ENCODE results near the gene BAIAP2.

BAIAP2 gene

DNA sequence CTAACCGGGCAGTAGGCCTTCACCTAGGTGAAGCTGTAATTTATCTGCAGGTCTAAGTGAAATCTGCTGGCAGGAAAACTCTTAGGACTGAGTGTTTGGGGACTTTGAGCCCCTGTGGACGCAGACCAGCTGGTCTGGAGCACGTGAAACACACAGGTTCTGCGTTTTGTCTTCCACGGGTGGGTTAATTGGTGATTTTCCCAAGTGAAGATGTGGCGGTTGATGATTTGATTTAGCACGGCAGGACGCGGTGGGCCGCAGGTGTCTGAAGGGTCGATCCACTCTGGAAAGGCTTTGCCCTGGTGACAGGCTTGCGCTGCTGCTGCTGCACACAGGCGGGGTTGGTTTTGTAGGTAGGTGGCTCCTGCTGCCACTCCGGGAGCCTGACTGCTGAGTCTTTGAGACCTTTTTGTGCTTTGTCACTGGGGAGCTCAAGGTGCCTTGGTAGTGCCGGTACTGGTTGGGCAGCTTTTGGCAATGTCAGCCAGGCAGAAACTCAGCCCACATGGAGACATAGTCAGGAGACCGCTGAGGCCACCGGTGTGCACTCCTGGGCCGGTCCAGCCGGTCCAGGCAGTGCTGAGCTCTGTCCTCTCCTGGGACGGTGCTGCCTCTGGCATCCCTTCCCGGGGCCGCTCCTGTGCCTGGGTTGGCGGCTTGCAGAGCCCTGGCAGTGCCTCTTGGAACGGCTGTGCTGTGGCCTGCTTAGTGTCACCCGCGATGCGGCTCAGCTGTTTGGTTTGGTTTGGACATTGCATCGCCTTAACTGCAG lies 2.3 kb downstream of the BAIAP2 start:
- no peak for DNase-seq (ENCODE audit: low spot score)

DNA sequence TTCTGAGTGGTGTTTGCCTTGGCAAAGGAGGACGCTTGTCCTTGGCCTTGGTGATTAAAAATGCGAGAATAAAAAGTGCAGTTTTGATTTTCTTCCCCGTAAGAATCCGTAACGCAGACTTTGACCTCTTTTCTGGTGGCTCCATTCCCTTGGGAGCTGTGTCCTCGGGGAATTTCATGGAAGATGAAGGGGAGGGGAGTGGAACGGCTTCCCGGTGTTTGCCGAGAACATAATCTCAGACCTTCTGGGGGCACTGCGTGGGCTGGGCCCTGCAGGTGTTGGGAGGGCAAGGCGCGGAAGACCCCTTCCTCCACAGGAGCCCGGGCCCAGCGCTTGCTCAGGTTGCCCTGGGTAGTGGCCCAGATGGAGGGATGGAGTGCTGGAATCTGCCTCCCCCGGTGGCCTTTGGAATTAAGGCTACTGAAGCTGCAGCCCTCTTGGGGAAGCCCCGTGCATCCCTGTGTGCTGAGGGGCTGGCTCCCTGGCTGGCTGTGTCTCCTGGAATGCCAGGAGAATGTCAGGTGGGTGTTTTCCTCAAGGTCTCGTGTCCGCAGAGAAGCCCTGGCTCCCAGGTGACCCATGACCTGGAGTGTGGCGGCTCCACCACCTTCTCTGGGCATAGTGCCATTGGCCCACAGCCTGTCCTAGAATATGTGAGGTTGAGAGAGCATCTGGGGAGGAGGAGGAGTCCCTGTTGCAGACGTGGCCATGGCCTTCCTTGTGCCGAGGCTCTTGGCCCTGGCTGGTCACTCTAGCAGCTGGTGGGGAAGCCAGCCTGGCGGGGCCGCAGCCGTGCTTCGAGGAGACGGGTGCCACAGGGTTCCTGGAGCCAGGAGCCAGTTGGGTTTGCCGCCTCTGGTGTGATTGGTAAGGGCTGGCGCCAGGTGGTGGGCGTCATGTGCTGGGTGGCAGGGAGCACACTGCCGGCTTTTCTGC lies 3.1 kb downstream of the BAIAP2 start:
- no peak for DNase-seq (ENCODE audit: low spot score)

DNA sequence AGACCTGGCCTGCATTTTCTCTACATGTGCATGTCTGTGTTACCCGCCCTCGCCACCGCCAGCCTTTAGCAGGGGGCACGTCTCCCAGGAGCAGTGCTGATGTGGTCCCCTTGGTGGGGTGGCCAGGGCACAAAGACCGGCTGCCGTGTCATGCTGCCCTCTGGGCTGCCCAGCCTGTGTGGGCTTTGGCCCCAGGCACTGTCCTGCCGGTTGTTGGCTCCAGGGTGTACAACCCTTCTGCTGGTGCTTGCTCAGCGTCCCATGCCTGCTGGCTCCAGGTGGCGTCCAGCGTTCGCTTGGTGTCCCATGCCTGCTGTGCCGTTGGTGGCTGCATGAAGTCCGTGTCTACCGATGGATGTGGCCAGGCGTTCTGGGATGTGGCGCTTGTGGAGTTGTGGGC lies 4.1 kb downstream of the BAIAP2 start:
- no peak for DNase-seq (ENCODE audit: low spot score)

DNA sequence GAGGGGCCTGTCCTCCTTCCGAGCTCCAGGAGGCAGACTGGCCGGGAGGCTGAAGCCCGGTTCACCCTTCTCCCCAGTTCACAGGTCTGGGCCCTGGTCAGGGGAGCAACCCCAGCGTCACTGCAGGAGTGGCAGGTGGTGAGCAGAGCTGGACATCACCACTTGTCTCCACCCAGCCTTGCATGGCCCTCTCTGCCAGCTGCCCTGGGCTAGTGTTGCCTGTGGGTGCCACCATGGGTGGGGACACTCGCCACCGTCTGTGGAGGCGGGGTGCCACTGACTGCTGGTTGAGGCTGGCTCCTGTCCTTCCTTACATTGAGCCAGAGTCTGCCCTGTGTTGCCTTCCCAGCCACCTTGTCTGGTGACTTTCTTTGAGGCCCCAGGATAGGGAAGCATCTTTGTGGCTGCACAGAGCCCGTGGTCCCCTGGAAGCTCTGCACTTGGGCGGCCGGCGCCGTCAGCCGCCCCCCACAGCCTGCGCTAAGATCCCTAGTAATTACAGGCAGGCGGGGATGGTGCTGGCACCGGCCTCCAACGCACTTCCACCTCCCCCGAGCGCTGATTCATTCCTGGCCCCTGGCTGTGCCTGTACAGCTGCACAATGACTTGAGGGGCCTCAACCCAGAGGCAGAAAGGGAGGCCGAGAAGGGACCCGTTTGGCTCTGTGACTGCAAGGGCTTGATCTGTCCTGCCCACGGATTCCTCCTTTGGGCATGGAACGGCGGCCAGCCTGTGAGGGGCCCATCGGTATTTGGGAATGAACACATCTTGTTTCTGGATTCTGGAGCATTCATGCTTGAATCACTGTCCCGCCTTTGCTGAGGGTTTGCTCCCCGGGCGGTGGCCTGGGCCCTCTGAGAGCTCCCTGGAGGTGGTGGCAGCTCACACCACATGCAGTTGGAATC lies 5.2 kb downstream of the BAIAP2 start:
- no peak for DNase-seq (ENCODE audit: low spot score)

DNA sequence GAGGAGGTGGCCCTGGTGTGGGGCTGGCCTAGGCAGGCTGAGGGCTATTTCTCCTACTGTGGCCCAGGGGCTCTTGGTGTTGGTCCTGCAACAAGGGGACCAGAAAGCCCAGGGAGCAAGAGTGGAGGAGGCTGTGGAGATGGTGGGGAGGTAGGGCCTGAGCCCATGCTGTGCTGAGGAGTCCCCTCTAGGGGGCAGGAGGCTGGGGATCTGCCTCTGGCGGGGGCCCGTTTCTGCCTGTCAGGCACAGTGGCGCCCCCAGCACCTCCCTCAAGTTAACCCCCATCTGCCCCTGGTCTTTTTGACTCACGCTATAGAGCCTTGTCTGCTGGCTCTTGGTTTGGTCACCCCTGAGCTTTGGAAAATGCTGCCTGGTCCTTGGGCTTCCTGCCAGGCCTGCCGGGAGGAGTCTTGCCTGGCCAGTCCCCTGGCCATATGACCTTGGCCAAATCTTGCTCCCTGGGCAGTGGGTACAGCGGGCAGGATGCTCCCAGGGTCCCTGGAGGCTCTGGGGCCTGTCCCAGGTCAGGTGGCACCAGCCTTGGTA lies 5.9 kb downstream of the BAIAP2 start:
- no peak for DNase-seq (ENCODE audit: low spot score)

DNA sequence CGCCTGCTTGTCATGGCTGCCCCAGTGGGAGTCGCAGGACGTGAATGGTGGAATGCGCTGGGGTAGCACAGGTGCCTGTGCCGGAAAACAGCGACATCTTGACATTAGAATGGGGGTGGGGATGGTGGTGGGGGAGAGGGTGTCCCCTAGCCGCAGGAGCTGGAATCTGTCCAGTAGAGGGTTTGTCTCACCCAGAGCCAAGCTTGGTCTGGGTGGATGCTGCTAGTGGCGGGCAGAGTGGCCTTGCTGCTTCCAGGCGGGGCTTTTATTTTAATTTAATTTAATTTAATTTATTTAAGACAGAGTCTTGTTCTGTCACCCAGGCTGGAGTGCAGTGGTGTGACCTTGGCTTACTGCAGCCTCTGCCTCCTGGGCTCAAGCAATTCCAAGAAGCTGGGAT lies 7.7 kb downstream of the BAIAP2 start:
- no peak for DNase-seq (ENCODE audit: low spot score)

DNA sequence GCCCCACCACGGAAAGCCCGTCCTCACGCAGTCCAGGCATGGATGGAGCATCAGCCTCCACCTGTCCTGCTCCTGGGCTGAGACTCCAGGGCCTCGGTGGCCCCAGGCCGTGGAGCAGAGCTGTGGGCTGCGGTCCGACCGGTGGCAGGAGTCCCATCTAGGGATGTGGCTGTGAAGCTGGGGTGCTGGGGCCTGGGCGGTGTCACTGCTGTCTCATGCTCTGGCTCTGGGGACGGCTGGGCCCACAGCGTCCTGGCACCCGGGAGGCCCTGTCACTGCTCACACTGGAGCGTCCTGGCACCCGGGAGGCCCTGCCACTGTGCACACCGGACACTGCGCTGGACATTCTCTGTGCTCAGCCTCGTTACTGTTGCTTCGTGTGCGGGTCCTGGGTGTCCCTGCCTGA lies 8.4 kb downstream of the BAIAP2 start:
- no peak for DNase-seq (ENCODE audit: low spot score)

DNA sequence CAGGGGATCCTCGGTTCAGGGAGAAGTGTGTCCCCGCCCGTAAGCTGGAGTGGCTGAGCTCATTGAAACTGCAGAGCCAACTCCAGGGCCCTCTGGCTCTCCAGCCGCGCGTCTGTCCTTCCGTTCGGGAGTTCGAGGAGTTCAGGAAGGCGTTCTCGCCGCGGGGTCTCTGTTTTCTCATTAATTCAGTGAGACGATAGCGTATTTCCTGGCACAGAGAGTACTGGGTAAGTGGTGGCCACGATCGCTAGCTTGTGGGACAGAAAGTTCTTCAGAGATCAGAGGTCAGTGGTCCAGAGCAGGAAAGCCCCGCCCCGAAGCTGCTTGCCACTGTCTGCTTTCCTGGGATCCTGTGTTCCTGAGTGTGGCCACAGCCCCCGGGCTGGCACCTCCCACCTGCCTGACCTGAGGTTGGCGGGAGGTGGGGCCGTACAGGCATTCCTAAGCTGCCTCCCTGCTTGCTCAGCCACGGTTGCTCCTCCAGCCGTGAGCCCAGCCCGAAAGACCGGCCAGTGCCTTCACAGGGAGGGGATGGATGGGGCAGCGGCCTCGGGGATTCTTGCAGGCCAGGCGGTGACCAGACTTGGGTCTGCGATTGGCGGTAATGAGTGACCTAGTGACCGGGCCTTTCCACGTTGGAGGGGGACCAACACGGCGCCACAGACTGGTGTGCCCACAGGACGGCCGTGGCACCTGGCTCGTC lies 8.9 kb downstream of the BAIAP2 start:
- no peak for DNase-seq (ENCODE audit: low spot score)

DNA sequence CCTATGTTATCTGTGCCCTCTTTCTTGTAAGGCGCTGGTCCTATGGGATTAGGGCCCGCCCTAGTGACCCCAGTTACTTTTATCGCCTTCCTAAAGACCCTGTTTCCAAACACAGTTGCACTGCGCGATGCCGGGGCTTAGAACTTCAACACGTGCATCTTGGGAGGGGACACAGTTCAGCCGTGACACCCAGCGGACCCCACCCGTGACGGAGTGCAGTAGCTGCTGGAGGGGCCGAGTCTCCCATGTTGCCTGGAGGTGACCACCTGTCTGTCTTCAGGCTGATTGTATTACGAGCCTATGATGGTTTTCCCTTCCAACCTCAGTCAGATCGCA lies 9.4 kb downstream of the BAIAP2 start:
- no peak for DNase-seq (ENCODE audit: low spot score)

DNA sequence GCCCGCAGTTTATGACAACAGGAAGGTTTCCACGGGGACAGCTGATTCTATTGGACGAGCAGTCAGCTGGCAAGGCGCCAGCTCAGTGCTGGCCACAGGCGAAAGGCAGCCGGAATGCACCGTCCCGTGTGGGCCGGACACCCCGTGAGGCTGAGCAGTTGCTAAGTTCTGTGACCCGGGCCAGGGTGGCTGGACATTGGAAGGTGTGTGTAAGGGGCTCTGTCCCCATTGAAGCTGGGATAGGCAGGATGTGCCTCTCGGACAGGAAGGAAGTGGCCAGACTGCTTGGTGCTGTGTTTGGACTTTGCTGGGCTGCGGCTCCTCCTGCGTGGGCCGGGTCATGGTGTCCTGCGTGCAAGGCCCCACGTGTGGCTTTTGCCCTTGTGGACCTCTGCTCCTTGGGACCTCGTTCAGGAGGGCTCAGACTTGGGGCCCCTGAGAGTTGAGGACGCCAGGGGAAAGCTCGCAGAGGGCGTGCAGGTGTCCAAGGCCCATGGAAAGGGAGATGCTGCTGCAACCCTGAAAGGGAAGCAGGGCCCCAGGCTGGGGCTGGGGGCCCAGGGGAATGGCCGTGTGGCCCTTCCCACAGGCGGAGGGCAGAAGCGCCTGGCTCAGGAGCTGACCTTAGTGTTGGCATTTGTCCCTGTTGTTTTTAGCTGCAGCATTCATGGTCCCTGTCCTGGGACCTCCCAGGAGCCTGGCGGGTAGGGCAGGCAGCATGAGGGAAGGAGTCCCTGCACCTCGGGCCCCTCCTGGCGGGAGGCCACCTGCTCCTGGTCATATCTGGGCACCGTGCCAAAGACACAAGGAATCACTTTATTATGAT lies 10.0 kb downstream of the BAIAP2 start:
- DNase-seq (ENCODE audit: low spot score): no peak

DNA sequence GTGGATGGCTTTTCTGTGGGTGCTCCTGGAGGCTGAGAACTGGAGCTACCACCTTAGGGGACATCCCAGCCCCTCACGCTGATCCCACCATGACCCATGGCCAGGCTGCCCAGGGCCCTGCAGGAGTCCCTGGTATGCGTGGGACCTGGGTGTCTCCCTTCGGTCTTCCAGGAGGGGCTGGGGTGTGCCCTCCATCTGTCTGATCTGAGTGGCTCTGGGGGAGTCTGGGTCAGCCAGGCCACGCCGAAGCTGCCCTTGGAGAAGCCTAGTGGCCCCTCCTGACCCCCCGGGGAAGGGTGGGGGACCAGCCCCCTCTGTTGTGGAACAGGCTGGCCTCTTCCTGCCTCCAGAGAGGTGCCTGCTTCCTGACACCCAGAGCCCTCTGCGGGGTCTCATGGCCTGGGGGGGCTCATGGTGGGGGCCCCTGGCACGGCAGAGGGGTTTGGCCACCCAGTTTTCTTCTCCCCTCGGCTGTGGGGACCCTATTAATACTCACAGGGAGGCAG lies 10.7 kb downstream of the BAIAP2 start:
- no peak for DNase-seq (ENCODE audit: low spot score)

DNA sequence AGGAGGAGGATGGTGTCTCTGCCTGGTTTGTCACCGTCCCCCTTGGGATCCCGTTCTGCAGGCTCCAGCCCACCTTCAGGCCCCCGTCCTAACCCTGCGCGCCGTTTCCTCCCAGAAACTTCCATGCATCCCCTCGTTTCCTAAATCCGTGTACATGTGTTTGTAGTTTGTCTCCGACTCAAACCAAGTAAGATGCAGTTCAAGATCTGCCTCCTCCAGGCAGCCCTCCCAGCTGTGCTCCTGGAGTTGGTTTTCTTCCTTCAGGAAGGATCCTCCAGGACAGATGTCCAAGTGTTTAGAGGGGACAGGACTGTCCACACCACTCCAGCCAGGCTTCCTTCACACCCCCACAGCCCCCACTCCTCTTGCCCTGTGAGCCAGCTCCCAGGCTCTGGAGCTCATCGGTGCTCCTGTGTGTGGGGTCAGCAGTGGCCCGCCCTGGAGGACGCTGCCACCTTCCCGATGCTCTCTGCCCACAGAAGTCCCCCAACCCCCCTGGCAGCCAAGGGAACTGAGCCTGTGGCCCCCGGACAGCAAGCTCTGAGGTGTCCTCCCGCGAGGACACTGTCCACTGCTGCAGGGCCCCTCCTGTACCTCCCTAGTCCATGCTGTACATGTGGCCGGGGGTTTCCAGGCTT lies 11.3 kb downstream of the BAIAP2 start:
- no peak for DNase-seq (ENCODE audit: low spot score)

DNA sequence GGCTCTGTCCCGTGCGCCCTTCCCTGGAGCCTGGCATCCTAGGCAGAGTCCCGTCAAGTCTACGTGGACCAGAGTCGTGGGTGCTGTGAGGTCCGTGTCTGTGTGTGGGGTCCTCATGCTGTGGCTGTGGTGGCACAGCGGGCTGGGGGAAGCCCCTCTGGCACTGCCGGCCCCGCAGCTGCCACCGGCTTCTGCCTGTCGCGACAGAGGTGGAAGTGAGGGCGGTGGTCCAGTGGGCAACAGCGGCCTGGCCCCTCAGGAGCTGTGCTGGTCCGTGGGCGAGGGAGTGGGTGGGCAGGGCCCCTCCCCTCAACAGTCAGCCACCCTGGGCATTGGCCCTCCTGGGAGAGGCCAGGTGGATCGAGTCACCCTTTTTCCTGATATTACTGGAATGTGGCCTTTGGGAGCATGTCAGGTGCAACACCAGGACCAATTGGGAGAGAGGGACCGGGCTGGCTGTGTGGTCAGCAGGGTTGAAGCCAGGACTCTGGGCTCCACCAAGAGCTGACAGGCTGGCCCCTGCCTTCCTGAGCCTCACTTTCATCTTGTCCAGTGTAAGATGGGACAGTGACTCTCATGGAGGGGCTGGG lies 11.9 kb downstream of the BAIAP2 start:
- no peak for DNase-seq (ENCODE audit: low spot score)

DNA sequence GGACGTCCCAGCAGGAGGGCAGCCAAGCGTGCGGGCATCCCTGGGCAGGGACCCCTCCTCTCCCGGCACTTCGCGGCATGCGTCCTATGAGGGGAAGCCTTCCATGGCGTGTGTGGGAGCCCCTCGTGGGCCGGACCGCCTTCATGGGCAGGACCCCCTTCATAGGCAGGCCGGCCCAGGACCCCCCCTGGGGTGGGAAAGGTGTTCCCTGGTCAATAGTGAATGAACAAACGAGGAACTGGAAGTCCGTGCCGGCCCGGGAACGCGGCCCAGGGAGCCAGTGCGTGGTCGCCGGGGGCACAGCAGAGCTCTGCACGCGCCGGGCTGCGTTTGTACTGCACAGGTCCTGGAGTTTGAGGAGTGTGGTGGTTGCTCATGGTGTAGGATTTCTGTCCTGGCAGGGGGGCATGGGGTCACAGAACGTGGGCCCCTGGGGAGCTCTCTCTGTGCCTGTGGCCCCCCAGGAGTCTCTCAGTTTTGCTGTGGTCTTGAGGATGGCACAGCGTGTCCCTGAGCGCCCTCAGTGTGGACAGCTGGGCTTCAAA lies 13.9 kb downstream of the BAIAP2 start:
- DNase-seq (ENCODE audit: low spot score): no peak

DNA sequence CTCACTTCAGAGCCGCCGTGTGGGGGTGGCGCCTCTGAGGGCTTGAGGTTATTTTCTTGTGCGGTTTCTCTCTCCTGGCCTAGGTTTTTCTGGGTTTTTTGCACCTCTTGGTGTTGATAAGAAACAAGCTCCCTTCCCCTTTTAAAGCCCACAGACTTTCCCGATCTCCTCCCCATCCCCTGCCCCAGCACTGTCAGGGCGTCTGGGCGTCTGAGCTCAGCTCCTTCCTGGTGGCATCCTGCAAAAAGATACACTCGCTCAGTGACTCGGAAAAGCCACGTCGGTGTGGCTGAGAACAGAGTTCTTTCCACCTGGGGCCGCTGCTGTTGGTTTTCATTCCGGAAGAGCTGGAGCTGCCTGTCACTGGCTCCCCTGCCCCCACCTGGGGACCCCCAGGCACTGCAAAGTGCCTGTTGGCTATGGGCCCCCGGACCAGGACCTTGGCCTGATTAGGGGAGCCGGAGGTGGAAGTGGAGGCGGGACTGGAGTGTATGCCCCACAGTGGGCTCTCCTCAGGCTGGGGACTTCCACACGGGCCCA lies 14.5 kb downstream of the BAIAP2 start:
- DNase-seq (ENCODE audit: low spot score): no peak

DNA sequence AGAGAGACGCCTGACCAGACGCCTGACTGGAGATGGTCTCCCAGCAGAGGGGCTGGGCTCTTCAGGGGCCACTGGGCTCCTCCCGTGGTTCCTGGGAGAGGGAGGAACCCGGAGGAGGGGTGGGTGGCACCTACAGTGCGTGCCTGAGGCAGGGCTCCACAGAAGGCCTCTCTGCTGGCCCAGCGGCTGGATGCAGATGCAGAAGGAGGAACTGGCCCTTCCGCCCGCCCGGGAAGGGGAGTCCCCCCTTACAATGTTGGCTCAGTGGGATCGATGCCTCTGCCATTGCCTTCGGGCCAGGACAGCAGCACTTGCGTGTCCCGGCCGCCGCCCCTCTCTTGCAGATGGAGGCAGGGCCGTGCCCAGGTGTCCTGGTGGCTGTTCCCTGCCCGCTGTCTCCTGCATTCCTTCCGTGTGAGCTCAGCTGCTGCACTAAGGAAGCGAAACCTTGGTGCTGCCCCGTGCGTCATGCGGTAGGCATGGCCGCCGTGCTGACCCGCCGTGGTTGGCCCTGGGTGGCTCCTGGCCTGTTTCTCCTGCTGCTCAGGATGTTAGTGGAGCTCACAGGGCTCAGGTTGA lies 15.1 kb downstream of the BAIAP2 start:
- no peak for DNase-seq (ENCODE audit: low spot score)

DNA sequence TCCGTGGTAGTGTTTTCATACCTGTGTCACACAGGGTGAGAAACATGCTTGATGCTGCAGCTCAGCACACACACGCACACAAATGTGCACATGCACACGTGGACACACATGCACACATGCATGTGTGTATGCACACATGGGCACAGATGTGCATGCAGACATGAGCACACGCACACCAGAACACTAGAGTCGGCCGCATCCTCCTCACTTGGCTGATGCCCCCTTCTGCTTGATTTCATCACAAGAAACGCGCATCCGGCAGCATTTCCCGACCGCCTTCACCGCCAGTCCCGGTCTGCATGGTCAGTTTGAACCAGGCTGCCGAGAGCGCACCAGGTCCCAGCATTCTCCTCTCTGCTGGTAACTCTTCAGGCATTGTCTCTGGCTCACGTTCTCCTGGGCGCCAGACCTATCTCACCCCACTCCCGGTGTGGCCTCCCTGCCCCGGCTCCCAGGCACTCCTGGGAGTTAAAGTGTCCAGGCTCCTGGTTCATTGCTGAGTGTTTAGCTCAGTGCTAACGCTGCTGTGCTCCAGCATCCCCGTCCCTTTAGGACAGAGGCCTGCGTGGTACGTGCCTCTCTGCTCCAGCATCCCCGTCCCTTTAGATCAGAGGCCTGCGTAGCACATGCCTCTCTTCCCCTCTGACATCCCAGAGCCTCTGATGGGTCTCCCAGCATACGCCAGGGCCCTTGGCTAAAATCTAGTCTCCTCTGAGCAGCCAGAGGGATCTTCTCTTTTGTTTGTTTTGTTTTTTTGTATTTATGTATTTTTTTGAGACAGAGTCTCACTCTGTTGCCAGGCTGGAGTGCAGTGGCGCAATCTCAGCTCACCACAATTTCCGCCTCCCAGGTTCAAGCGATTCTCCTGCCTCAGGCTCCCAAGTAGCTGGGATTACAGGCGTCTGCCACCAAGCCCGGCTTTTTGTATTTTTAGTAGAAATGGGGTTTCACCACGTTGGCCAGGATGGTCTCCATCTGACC lies 16.0 kb downstream of the BAIAP2 start:
- DNase-seq (ENCODE audit: low spot score): no peak
